Caco-2 (cell line): ENCODE data around the gene NRXN3. TPM values are rescaled to one million over a fixed set of nuclear protein-coding genes. Genes with fewer than 3 reads are reported as not detected.

Source experiments
- BruUV-seq: library from RNA; stranded (reverse); fragments of 400-500 nt; replicated peaks from 2 replicates; lab custom pipeline; 2021; lab: Mats Ljungman, UMichigan
- CTCF ChIA-PET: fragments of 300-600 bp; sonication (Branson Sonifier 250); formaldehyde crosslinking; loops from one replicate; lab custom pipeline; 2022; ENCODE audit warnings: antibody characterized with exemption; lab: Charles Lee
- POLR2A ChIA-PET: fragments of 300-600 bp; sonication (Branson Sonifier 250); formaldehyde crosslinking; loops from one replicate; lab custom pipeline; 2022; ENCODE audit warnings: antibody characterized with exemption; lab: Charles Lee
- DNase-seq, 2 experiments: peaks; one replicate each; pipeline versions ENCODE4 v3.0.0 to v3.0.0-alpha.2; 2020 to 2022
- H3K27me3 ChIP-seq: replicated peaks from 2 replicates; pipeline ENCODE4 v1.6.0; 2011; ENCODE audit warnings: low read length; ENCODE audit not compliant: control insufficient read depth, insufficient read depth
- H3K36me3 ChIP-seq: 2 replicates; pipeline ENCODE4 v1.5.1; 2011; ENCODE audit warnings: low read length; ENCODE audit not compliant: control insufficient read depth, insufficient read depth
- H3K4me1 ChIP-seq: fragments of 250-450 bp; sonication (Bioruptor Pico); 2 replicates; pipeline ENCODE4 v1.5.1; 2020; ENCODE audit warnings: mild to moderate bottlenecking
- H3K4me3 ChIP-seq: 2 replicates; pipeline ENCODE4 v1.5.1; 2011; ENCODE audit warnings: low read depth, mild to moderate bottlenecking, control low read depth, low read length
- H3K9me3 ChIP-seq: fragments of 250-450 bp; sonication (Bioruptor Pico); 2 replicates; pipeline ENCODE4 v1.5.1; 2020; ENCODE audit warnings: mild to moderate bottlenecking, moderate library complexity
- H3K27ac Mint-ChIP-seq: one replicate; pipeline ENCODE4 v1.8.0; 2022; ENCODE audit warnings: mixed read lengths; ENCODE audit not compliant: unreplicated experiment
- H3K27me3 Mint-ChIP-seq: one replicate; pipeline ENCODE4 v1.8.0; 2022; ENCODE audit warnings: mixed read lengths; ENCODE audit not compliant: insufficient read depth, unreplicated experiment
- H3K36me3 Mint-ChIP-seq: one replicate; pipeline ENCODE4 v1.8.0; 2022; ENCODE audit warnings: mild to moderate bottlenecking, mixed read lengths; ENCODE audit not compliant: insufficient read depth, unreplicated experiment
- H3K4me1 Mint-ChIP-seq: one replicate; pipeline ENCODE4 v1.8.0; 2022; ENCODE audit warnings: low read depth, mixed read lengths; ENCODE audit not compliant: unreplicated experiment
- H3K4me3 Mint-ChIP-seq: one replicate; pipeline ENCODE4 v1.8.0; 2022; ENCODE audit warnings: mild to moderate bottlenecking, moderate library complexity, mixed read lengths; ENCODE audit not compliant: unreplicated experiment
- H3K9me3 Mint-ChIP-seq: one replicate; pipeline ENCODE4 v1.8.0; 2022; ENCODE audit warnings: mixed read lengths; ENCODE audit not compliant: unreplicated experiment
- CTCF ChIP-seq, 2 experiments: fragments of 200-600 bp in 1 of 2; IDR thresholded peaks; 1 replicate in 1 of 2; 2 replicates in 1 of 2; pipeline versions ENCODE4 v1.5.1 to v1.8.0; 2011 to 2022; ENCODE audit warnings: antibody characterized with exemption in 1 of 2, control low read depth in 1 of 2, inconsistent platforms in 1 of 2, low read depth in 1 of 2, low read length in 1 of 2, mild to moderate bottlenecking in 1 of 2, moderate library complexity in 1 of 2; ENCODE audit not compliant: insufficient read depth in 1 of 2, severe bottlenecking in 1 of 2, unreplicated experiment in 1 of 2
- intact Hi-C: fragments of 100-400 bp; cut with micrococcal nuclease; formaldehyde crosslinking; loops from one replicate; pipeline ENCODE4 v1.10.0; 2022; ENCODE audit not compliant: unreplicated experiment
- total RNA-seq: library from RNA; stranded (reverse); gene quantifications from 2 replicates; pipeline ENCODE4 v1.2.3, GENCODE V29; 2022

The NRXN3 gene
- total RNA-seq, 1 experiment from 2014 or later, result 12.4 TPM

GRCh38 chr14:78611796-78612571 lies 441.8 kb downstream of the NRXN3 start:
- Mint-ChIP-seq H3K4me1 (no peaks in the 10 kb centered on the region), H3K27ac (no peak overlapping the region), H3K27me3 (peaks cover 12% of the 10 kb centered on the region), H3K9me3 (no peaks in the 10 kb centered on the region), H3K36me3 (no peaks in the 10 kb centered on the region), H3K4me3 (no peak overlapping the region)
- H3K9me3 ChIP-seq, result no peaks in the 10 kb centered on the region
- intact Hi-C loops, result no loop called here
- no peaks in the 10 kb centered on the region for H3K4me1 ChIP-seq
- ChIA-PET POLR2A (no interaction called here), CTCF (no interaction called here)
- no peak for DNase-seq
- no TSS peak for BruUV-seq
- TF ChIP-seq CTCF (IDR thresholded peaks at IDR 0.05; ENCODE audit: insufficient read depth in 1 of 2, low read depth in 1 of 2, low read length in 1 of 2, severe bottlenecking in 1 of 2, unreplicated experiment in 1 of 2), result no peak
- no peaks in the 10 kb centered on the region for H3K27me3 ChIP-seq
- H3K4me3 ChIP-seq, result no peak overlapping the region
- no peaks in the 10 kb centered on the region for H3K36me3 ChIP-seq

GRCh38 chr14:78612666-78613065 lies 442.5 kb downstream of the NRXN3 start:
- Mint-ChIP-seq H3K4me1 (no peaks in the 10 kb centered on the region), H3K9me3 (no peaks in the 10 kb centered on the region), H3K36me3 (no peaks in the 10 kb centered on the region), H3K27ac (no peak overlapping the region), H3K27me3 (peaks cover 11% of the 10 kb centered on the region), H3K4me3 (no peak overlapping the region)
- Histone ChIP-seq H3K27me3 (no peaks in the 10 kb centered on the region), H3K9me3 (no peaks in the 10 kb centered on the region), H3K4me1 (no peaks in the 10 kb centered on the region), H3K36me3 (no peaks in the 10 kb centered on the region), H3K4me3 (no peak overlapping the region)
- CTCF ChIA-PET, result no interaction called here
- POLR2A ChIA-PET, result no interaction called here
- no TSS peak for BruUV-seq
- intact Hi-C loops, result no loop called here
- TF ChIP-seq CTCF (IDR thresholded peaks at IDR 0.05; ENCODE audit: insufficient read depth in 1 of 2, low read depth in 1 of 2, low read length in 1 of 2, severe bottlenecking in 1 of 2, unreplicated experiment in 1 of 2), result no peak
- no peak for DNase-seq

- H3K27me3 Mint-ChIP-seq, result peaks cover 6% of the 10 kb centered on the region
- no TSS peak for BruUV-seq
- no peak overlapping the region for H3K4me3 Mint-ChIP-seq
- H3K4me3 ChIP-seq, result no peak overlapping the region
- H3K4me1 ChIP-seq, result no peaks in the 10 kb centered on the region
- no peaks in the 10 kb centered on the region for H3K9me3 ChIP-seq
- intact Hi-C loops, result no loop called here
- no peaks in the 10 kb centered on the region for H3K4me1 Mint-ChIP-seq
- DNase-seq, result no peak
- no peaks in the 10 kb centered on the region for H3K36me3 ChIP-seq
- no peaks in the 10 kb centered on the region for H3K9me3 Mint-ChIP-seq
- H3K27ac Mint-ChIP-seq, result no peak overlapping the region
- ChIA-PET POLR2A (no interaction called here), CTCF (no interaction called here)
- H3K36me3 Mint-ChIP-seq, result no peaks in the 10 kb centered on the region
- no peaks in the 10 kb centered on the region for H3K27me3 ChIP-seq
- no peak for TF ChIP-seq CTCF (IDR thresholded peaks at IDR 0.05; ENCODE audit: insufficient read depth in 1 of 2, low read depth in 1 of 2, low read length in 1 of 2, severe bottlenecking in 1 of 2, unreplicated experiment in 1 of 2)
These were observed 444.4 kb downstream of the NRXN3 start for GRCh38 chr14:78614593-78614992.
